Measurements from ENCODE around the gene EBF3. TPM values are rescaled to one million over a fixed set of nuclear protein-coding genes. Genes with fewer than 3 reads are reported as not detected.

The EBF3 gene
- total RNA-seq, 1 donor from 2014 or later, result 0.15 TPM

DNA sequence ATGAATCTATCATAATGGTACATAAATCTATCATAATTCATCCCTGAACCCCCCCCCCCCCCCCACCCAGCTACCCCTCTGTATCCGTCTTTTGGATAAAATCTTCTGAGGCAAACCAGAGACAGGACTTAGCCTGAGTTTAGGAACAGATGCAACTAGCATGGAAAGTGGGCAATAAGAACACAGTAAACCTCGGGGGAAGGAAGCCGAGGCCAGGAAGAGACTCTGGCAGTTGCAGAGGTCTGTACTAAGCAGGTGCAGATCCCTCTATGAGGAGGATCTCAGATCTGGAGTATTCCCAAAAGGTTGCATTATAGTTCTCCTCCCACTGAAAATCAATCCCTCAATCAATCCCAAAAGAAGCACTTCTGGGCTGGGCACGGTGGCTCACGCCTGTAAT, 87.2 kb downstream of the EBF3 start:
- Mint-ChIP-seq H3K36me3 (no peaks in the 10 kb centered on the region), H3K27ac (peak overlapping the region; percentile 46), H3K4me3 (no peak overlapping the region), H3K4me1 (peaks cover 16% of the 10 kb centered on the region), H3K27me3 (ENCODE audit: insufficient read depth, low read depth) (peaks cover 10% of the 10 kb centered on the region), H3K9me3 (no peaks in the 10 kb centered on the region)
- peaks cover under 1% of the 10 kb centered on the region for H3F3A ChIP-seq (ENCODE audit: low read depth)
- no peaks in the 10 kb centered on the region for H3K27me3 ChIP-seq
- H3K4me3 ChIP-seq, result no peak overlapping the region
- no peak overlapping the region for H3K27ac ChIP-seq
- no peaks in the 10 kb centered on the region for H3K79me2 ChIP-seq (ENCODE audit: low read depth)
- peaks cover 15% of the 10 kb centered on the region for H3K4me1 ChIP-seq
- TF ChIP-seq, protein P1, sequence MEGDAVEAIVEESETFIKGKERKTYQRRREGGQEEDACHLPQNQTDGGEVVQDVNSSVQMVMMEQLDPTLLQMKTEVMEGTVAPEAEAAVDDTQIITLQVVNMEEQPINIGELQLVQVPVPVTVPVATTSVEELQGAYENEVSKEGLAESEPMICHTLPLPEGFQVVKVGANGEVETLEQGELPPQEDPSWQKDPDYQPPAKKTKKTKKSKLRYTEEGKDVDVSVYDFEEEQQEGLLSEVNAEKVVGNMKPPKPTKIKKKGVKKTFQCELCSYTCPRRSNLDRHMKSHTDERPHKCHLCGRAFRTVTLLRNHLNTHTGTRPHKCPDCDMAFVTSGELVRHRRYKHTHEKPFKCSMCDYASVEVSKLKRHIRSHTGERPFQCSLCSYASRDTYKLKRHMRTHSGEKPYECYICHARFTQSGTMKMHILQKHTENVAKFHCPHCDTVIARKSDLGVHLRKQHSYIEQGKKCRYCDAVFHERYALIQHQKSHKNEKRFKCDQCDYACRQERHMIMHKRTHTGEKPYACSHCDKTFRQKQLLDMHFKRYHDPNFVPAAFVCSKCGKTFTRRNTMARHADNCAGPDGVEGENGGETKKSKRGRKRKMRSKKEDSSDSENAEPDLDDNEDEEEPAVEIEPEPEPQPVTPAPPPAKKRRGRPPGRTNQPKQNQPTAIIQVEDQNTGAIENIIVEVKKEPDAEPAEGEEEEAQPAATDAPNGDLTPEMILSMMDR (IDR thresholded peaks at IDR 0.05), result no peak
- TF ChIP-seq EZH2phosphoT487 (IDR thresholded peaks at IDR 0.05), result no peak
- no peak overlapping the region for H3K4me2 ChIP-seq
- H3K36me3 ChIP-seq, result no peaks in the 10 kb centered on the region
- H4K20me1 ChIP-seq (ENCODE audit: low read depth), result no peaks in the 10 kb centered on the region
- H3K9me3 ChIP-seq (ENCODE audit: low read depth), result no peaks in the 10 kb centered on the region
- no peak for DNase-seq (ENCODE audit: low spot score)
- H3K9ac ChIP-seq, result no peak overlapping the region
- H2AFZ ChIP-seq (replicated peaks), result no peak overlapping the region

DNA sequence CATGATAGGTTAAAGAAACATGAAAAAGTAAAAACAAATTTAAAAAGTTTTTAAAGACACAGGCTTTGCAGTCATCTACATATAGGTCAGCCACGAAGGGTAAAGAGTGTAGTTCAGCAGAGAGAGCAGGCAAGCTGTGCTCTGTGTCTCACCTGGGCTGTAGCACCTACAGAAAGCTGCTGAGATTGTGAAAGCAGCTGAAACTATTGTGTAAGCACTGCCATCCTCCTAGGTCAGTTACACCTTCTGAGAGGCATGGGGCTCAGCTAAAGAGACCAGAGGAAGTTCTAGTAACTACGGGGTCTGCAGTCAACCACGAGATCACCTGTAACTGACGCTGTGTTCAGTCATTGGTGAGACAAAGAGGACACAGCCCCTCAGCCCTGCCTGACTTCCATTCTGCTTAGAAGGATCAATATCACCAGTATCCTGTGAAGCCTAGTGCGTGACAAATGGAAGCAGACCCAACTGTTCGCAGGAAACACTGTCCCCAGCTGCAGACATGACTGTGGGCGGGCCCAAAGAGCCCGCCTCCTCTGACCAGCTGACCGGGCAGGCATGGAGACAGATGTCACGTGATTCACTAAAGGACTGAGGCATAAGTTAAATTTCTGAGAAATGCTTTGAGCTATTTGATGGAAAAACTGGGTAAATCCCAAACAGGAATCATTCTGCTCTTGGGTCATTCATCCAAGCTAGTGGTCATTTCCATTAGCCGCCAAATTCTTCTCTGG, 87.9 kb downstream of the EBF3 start:
- Mint-ChIP-seq H3K4me1 (peaks cover 19% of the 10 kb centered on the region), H3K9me3 (no peaks in the 10 kb centered on the region), H3K27me3 (ENCODE audit: insufficient read depth, low read depth) (peaks cover 12% of the 10 kb centered on the region), H3K27ac (no peak overlapping the region), H3K4me3 (no peak overlapping the region), H3K36me3 (no peaks in the 10 kb centered on the region)
- H3K9me3 ChIP-seq (ENCODE audit: low read depth), result no peaks in the 10 kb centered on the region
- no peaks in the 10 kb centered on the region for H4K20me1 ChIP-seq (ENCODE audit: low read depth)
- peaks cover 7% of the 10 kb centered on the region for H3F3A ChIP-seq (ENCODE audit: low read depth)
- H3K4me2 ChIP-seq, result no peak overlapping the region
- H3K9ac ChIP-seq, result no peak overlapping the region
- H3K79me2 ChIP-seq (ENCODE audit: low read depth), result no peaks in the 10 kb centered on the region
- DNase-seq (ENCODE audit: low spot score), result no peak
- H3K4me3 ChIP-seq, result no peak overlapping the region
- H2AFZ ChIP-seq (replicated peaks), result peak overlapping the region; percentile 57
- no peak overlapping the region for H3K27ac ChIP-seq
- no peak for TF ChIP-seq EZH2phosphoT487 (IDR thresholded peaks at IDR 0.05)
- no peak for TF ChIP-seq EZH2 (IDR thresholded peaks at IDR 0.05)
- H3K4me1 ChIP-seq, result peaks cover 15% of the 10 kb centered on the region
- no peaks in the 10 kb centered on the region for H3K36me3 ChIP-seq
- H3K27me3 ChIP-seq, result no peaks in the 10 kb centered on the region

DNA sequence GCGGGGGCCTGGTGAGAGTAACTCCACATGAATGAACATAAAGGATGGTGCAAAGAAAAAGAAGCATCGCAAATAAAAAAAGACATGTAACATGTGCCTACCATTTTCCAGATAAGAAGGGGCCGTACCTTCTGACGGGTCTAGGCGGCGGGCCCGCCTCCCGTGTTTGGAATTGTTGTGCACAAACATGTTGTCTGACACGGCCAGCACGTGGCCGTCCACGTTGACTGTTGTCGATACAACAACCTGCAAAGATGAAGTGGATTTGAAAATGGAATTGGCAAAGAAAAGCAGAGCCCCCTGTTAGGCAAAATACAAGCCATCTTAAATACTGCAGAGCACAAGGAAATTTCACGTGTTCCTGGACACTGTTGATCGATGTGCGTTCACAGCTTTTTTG, 90.7 kb downstream of the EBF3 start:
- no peaks in the 10 kb centered on the region for H3K36me3 Mint-ChIP-seq
- no peak overlapping the region for H3K4me3 Mint-ChIP-seq
- Histone ChIP-seq H3K9me3 (ENCODE audit: low read depth) (no peaks in the 10 kb centered on the region), H3K4me1 (peaks cover 40% of the 10 kb centered on the region), H3K9ac (no peak overlapping the region), H3K27me3 (no peaks in the 10 kb centered on the region), H3K27ac (no peak overlapping the region), H3K4me2 (no peak overlapping the region), H3K4me3 (no peak overlapping the region), H3K36me3 (no peaks in the 10 kb centered on the region), H2AFZ (replicated peaks) (no peak overlapping the region), H4K20me1 (ENCODE audit: low read depth) (no peaks in the 10 kb centered on the region), H3F3A (ENCODE audit: low read depth) (peaks cover 12% of the 10 kb centered on the region), H3K79me2 (ENCODE audit: low read depth) (no peaks in the 10 kb centered on the region)
- DNase-seq (ENCODE audit: low spot score), result no peak
- peaks cover 9% of the 10 kb centered on the region for H3K27me3 Mint-ChIP-seq (ENCODE audit: insufficient read depth, low read depth)
- no peaks in the 10 kb centered on the region for H3K9me3 Mint-ChIP-seq
- no peak for TF ChIP-seq EZH2 (IDR thresholded peaks at IDR 0.05)
- TF ChIP-seq EZH2phosphoT487 (IDR thresholded peaks at IDR 0.05), result no peak
- TF ChIP-seq, protein P1 (IDR thresholded peaks at IDR 0.05), result no peak
- H3K27ac Mint-ChIP-seq, result peak overlapping the region; percentile 5
- H3K4me1 Mint-ChIP-seq, result peaks cover 37% of the 10 kb centered on the region

GRCh38 chr10:129871966-129872365, 92.1 kb downstream of the EBF3 start:
- Histone ChIP-seq H3K27me3 (no peaks in the 10 kb centered on the region), H3K4me1 (peaks cover 43% of the 10 kb centered on the region), H3K4me3 (no peak overlapping the region), H3K27ac (no peak overlapping the region), H3K79me2 (ENCODE audit: low read depth) (no peaks in the 10 kb centered on the region), H4K20me1 (ENCODE audit: low read depth) (no peaks in the 10 kb centered on the region), H3K36me3 (no peaks in the 10 kb centered on the region), H3F3A (ENCODE audit: low read depth) (peaks cover 12% of the 10 kb centered on the region), H2AFZ (replicated peaks) (no peak overlapping the region), H3K4me2 (peak overlapping the region; percentile 64), H3K9ac (no peak overlapping the region), H3K9me3 (ENCODE audit: low read depth) (no peaks in the 10 kb centered on the region)
- H3K27me3 Mint-ChIP-seq (ENCODE audit: insufficient read depth, low read depth), result peaks cover 9% of the 10 kb centered on the region
- no peak overlapping the region for H3K4me3 Mint-ChIP-seq
- no peaks in the 10 kb centered on the region for H3K9me3 Mint-ChIP-seq
- DNase-seq (ENCODE audit: low spot score), result peak; percentile 41
- peaks cover 41% of the 10 kb centered on the region for H3K4me1 Mint-ChIP-seq
- peaks cover 2% of the 10 kb centered on the region for H3K36me3 Mint-ChIP-seq
- TF ChIP-seq EZH2 (IDR thresholded peaks at IDR 0.05) (no peak), EZH2phosphoT487 (IDR thresholded peaks at IDR 0.05) (no peak)
- TF ChIP-seq, protein P1 (IDR thresholded peaks at IDR 0.05), result no peak
- H3K27ac Mint-ChIP-seq, result no peak overlapping the region
